Measurements from ENCODE around the gene CRYBG1.

The CRYBG1 gene

DNA sequence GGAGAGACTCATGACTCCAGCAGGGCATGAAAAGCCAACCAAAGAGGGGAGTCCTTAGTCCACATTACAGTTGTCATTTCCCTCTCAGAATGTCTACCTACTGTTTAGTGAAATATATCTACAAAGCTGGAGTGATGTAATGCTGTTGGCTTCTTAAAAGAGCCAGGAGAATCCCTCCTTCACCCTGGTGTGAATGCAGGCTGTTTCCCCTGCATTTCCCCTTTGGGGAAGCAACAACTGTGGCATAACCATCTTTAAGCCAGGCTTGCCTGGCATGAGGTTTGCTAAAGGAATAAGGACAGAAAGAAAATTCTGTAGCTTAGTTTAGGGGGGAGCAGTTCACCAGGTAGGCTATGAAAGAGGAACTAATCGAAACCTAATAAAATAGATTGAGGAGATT, 129.5 kb downstream of the CRYBG1 start:
- TF ChIP-seq, protein P1, sequence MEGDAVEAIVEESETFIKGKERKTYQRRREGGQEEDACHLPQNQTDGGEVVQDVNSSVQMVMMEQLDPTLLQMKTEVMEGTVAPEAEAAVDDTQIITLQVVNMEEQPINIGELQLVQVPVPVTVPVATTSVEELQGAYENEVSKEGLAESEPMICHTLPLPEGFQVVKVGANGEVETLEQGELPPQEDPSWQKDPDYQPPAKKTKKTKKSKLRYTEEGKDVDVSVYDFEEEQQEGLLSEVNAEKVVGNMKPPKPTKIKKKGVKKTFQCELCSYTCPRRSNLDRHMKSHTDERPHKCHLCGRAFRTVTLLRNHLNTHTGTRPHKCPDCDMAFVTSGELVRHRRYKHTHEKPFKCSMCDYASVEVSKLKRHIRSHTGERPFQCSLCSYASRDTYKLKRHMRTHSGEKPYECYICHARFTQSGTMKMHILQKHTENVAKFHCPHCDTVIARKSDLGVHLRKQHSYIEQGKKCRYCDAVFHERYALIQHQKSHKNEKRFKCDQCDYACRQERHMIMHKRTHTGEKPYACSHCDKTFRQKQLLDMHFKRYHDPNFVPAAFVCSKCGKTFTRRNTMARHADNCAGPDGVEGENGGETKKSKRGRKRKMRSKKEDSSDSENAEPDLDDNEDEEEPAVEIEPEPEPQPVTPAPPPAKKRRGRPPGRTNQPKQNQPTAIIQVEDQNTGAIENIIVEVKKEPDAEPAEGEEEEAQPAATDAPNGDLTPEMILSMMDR (IDR thresholded peaks at IDR 0.05; ENCODE audit: borderline replicate concordance, control extremely low read depth, extremely low read depth, insufficient read depth, missing control alignments): no peak
- in situ Hi-C loops (cut with MboI; ENCODE audit: low sequenced_read_pairs, unreplicated experiment): no loop called here
- DNase-seq (ENCODE audit: low spot score): no peak

DNA sequence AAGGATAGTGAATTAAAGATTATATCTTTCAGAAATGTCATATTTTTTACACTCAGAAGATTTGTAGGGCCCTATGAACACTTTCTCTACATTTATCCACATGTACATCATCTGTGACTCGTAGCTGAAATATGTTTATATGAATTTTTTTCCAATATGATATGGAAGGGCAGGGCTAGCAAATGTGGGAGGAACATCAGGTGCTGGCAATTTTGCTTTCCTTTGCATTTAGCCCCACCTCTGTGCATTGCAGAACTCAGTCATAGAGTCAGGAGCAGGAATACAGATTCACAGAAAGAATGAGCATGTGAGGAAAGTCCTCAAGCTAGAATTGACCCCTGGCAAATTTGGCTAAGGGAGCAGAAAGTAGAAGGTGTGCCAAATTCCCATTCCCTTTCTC, 129.9 kb downstream of the CRYBG1 start:
- no peak for DNase-seq (ENCODE audit: low spot score)
- in situ Hi-C loops (cut with MboI; ENCODE audit: low sequenced_read_pairs, unreplicated experiment): no loop called here
- TF ChIP-seq, protein P1 (IDR thresholded peaks at IDR 0.05; ENCODE audit: borderline replicate concordance, control extremely low read depth, extremely low read depth, insufficient read depth, missing control alignments): no peak

DNA sequence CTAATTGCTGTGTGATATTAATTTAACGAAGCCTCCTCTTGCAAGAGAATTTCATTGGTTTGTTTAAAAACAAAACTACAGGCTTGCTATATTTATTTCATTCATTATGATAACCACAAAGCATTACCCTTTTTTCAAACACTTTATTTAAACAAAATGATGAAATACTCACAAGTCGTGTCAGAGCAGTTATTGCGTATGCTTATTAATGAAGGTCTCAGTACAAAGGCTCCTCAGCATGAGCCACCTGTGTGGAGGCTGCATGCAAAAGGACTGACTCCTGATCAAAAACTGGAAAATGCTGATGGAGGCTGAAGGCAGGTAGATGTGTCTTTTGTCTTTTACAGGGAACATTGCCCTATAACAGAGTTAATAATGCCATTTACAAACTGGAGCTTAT, 130.5 kb downstream of the CRYBG1 start:
- in situ Hi-C loops (cut with MboI; ENCODE audit: low sequenced_read_pairs, unreplicated experiment): no loop called here
- TF ChIP-seq, protein P1 (IDR thresholded peaks at IDR 0.05; ENCODE audit: borderline replicate concordance, control extremely low read depth, extremely low read depth, insufficient read depth, missing control alignments): no peak
- no peak for DNase-seq (ENCODE audit: low spot score)

DNA sequence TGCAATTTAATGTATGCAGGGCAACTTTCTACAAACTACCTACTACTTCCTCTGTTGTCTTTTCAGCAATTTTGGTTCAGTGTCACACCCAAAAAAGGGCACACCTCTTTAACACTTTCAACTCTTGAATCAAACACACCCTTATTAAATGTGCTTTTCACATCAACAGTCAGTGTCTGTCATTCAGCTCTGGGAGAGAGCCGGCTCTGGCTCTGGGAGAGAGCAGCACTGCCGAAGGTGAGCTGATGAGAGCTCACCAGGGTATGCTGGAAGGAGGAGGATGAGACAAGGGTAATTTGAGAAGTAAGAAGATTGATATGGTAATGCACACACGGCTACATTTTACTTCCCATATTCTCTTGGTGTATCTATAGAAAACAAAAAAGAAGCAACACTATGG, 134.5 kb downstream of the CRYBG1 start:
- in situ Hi-C loops (cut with MboI; ENCODE audit: low sequenced_read_pairs, unreplicated experiment): no loop called here
- DNase-seq (ENCODE audit: low spot score): no peak
- TF ChIP-seq, protein P1 (IDR thresholded peaks at IDR 0.05; ENCODE audit: borderline replicate concordance, control extremely low read depth, extremely low read depth, insufficient read depth, missing control alignments): no peak

DNA sequence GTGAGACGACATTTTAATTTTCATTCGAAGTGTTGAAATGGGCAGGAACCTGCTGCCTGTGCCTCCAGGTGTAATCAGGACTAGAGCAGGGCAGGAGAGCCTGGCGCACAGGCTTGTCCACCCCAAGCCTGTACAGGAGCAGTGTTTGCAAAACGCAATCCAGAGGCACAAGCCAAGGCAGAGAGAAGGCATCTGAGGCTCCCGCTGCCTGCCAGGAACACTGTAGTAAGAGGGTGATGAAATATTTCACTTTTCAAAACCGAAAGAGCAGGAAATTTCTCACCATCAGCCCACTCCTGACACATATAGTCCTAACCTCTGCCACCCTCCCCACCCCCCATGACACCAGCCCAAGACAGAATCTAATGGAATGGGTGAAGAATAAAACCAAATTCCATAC, 136.3 kb downstream of the CRYBG1 start:
- no peak for DNase-seq (ENCODE audit: low spot score)
- TF ChIP-seq, protein P1 (IDR thresholded peaks at IDR 0.05; ENCODE audit: borderline replicate concordance, control extremely low read depth, extremely low read depth, insufficient read depth, missing control alignments): no peak
- in situ Hi-C loops (cut with MboI; ENCODE audit: low sequenced_read_pairs, unreplicated experiment): no loop called here

DNA sequence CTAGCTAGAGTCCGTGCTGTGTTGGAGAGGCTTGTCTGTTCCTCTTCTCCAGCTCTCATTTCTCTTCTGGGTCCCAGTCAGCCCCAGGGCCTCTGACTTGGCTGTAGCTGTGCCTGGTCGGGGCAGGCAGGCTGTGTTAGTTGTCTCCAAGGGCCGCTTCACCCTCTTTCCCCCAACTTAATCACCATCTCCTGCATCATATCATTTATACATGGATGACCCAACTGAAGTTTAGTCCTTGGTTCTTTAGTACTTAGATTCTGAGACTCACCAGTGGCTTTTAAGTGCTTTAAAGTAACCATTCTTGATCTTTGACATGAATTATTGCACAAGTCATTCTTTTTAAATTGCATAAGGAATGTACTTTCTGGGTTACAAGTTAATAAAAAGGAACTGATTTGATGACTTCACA, 141.4 kb downstream of the CRYBG1 start:
- in situ Hi-C loops (cut with MboI; ENCODE audit: low sequenced_read_pairs, unreplicated experiment): no loop called here
- TF ChIP-seq, protein P1 (IDR thresholded peaks at IDR 0.05; ENCODE audit: borderline replicate concordance, control extremely low read depth, extremely low read depth, insufficient read depth, missing control alignments): no peak
- DNase-seq (ENCODE audit: low spot score): no peak

DNA sequence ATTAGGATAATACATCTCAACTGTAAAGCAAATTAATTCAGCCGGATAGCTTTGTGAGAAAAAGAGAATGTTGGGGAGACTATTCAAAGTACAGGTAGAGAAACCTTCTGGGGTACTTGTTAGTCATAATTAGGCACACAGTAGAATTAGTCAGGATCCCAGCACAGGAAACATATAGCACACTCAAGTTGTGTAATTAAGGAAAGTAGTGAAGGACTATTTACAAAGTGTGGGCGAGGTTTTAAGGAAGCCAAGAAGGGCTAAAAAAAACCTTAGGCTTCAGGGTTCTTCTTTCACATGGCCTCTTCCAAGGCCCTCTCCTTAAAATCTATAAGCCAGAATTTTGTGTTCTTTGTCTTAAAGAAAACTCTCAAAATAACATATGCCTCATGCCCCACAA, 142.0 kb downstream of the CRYBG1 start:
- in situ Hi-C loops (cut with MboI; ENCODE audit: low sequenced_read_pairs, unreplicated experiment): no loop called here
- TF ChIP-seq, protein P1 (IDR thresholded peaks at IDR 0.05; ENCODE audit: borderline replicate concordance, control extremely low read depth, extremely low read depth, insufficient read depth, missing control alignments): no peak

More for the DNA sequence above, 142.0 kb downstream of the CRYBG1 start:
- DNase-seq (ENCODE audit: low spot score): no peak

Data from GM13976 (cell line).